BJ (cell line): ENCODE results near the gene RFX2. TPM values are rescaled to one million over a fixed set of nuclear protein-coding genes. Genes with fewer than 3 reads are reported as not detected.

Experiments
- CTCF ChIA-PET: fragments of 350-600 bp; formaldehyde crosslinking; extraction: SDS; loops from one replicate; lab custom pipeline; 2021; ENCODE audit warnings: antibody characterized with exemption, inconsistent platforms; lab: Yijun Ruan, JAX
- POLR2A ChIA-PET: fragments of 300-600 bp; sonication (Branson Sonifier 250); formaldehyde crosslinking; extraction: SDS; loops from one replicate; lab custom pipeline; 2021; ENCODE audit warnings: antibody characterized with exemption; lab: Charles Lee
- DNase-seq: peaks from one replicate; pipeline ENCODE4 v3.0.0-alpha.2; 2011; ENCODE audit warnings: low read depth
- H3K27me3 ChIP-seq: 2 replicates; pipeline ENCODE4 v1.6.0; 2011; ENCODE audit warnings: low read length; ENCODE audit not compliant: control insufficient read depth, insufficient read depth
- H3K36me3 ChIP-seq: 2 replicates; pipeline ENCODE4 v1.5.1; 2011; ENCODE audit warnings: low read length; ENCODE audit not compliant: control insufficient read depth, insufficient read depth
- H3K4me3 ChIP-seq: 2 replicates; pipeline ENCODE4 v1.5.1; 2011; ENCODE audit warnings: low read depth, mild to moderate bottlenecking, control low read depth, low read length
- polyA plus RNA-seq: library from polyadenylated mRNA; depleted of rRNA; stranded (reverse); fragments of >200 nt; gene quantifications from 2 replicates; pipeline ENCODE4 v1.2.3, GENCODE V29; 2011
- TF ChIP-seq, protein P1 (sequence below): IDR thresholded peaks from 2 replicates; pipeline ENCODE4 v1.5.1; 2011; ENCODE audit warnings: low read depth, mild to moderate bottlenecking, control low read depth, inconsistent platforms, low read length, moderate library complexity; ENCODE audit not compliant: insufficient read depth

RFX2 gene
- polyA plus RNA-seq, 1 experiment, result 5.7 TPM

- Histone ChIP-seq H3K4me3 (no peak overlapping the region), H3K36me3 (no peaks in the 10 kb centered on the region), H3K27me3 (peaks cover 2% of the 10 kb centered on the region; the same call in 1 of the 2 replicates)
- DNase-seq, result no peak
- ChIA-PET POLR2A (no interaction called here), CTCF (interaction anchor here (0.7 to 7.8 kb wide), 30 partner anchors 10 to 737 kb away, joined by 3 to 140 read pairs (median 4); partner anchors contain the start of gene ACSBG2)
- TF ChIP-seq, protein P1, sequence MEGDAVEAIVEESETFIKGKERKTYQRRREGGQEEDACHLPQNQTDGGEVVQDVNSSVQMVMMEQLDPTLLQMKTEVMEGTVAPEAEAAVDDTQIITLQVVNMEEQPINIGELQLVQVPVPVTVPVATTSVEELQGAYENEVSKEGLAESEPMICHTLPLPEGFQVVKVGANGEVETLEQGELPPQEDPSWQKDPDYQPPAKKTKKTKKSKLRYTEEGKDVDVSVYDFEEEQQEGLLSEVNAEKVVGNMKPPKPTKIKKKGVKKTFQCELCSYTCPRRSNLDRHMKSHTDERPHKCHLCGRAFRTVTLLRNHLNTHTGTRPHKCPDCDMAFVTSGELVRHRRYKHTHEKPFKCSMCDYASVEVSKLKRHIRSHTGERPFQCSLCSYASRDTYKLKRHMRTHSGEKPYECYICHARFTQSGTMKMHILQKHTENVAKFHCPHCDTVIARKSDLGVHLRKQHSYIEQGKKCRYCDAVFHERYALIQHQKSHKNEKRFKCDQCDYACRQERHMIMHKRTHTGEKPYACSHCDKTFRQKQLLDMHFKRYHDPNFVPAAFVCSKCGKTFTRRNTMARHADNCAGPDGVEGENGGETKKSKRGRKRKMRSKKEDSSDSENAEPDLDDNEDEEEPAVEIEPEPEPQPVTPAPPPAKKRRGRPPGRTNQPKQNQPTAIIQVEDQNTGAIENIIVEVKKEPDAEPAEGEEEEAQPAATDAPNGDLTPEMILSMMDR, result 0 out of 2 replicates have a peak, but pooled peaks have one; percentile 25
Measured at GRCh38 chr19:6126335-6126974, 16.2 kb upstream of the RFX2 start.

- TF ChIP-seq, protein P1, result peak; percentile 93
- ChIA-PET CTCF (interaction anchor here (0.6 to 7.8 kb wide), 36 partner anchors 9 to 738 kb away, joined by 3 to 140 read pairs (median 4); partner anchors contain the start of gene ACSBG2), POLR2A (no interaction called here)
- no peak for DNase-seq
- H3K27me3 ChIP-seq, result no peaks in the 10 kb centered on the region
- H3K4me3 ChIP-seq, result no peak overlapping the region
- no peaks in the 10 kb centered on the region for H3K36me3 ChIP-seq
Measured at GRCh38 chr19:6125571-6125989, 15.3 kb upstream of the RFX2 start.

- POLR2A ChIA-PET, result no interaction called here
- no peaks in the 10 kb centered on the region for H3K27me3 ChIP-seq
- H3K36me3 ChIP-seq, result no peaks in the 10 kb centered on the region
- DNase-seq, result no peak
- CTCF ChIA-PET, result interaction anchor here (0.9 kb wide), 1 partner anchor 70 kb away, joined by 3 read pairs; no protein-coding TSS in a partner anchor
- TF ChIP-seq, protein P1, result no peak
- H3K4me3 ChIP-seq, result no peak overlapping the region
Measured at GRCh38 chr19:6119031-6119430, 8.7 kb upstream of the RFX2 start.

- POLR2A ChIA-PET, result no interaction called here
- TF ChIP-seq, protein P1, result no peak
- H3K4me3 ChIP-seq, result no peak overlapping the region
- no peaks in the 10 kb centered on the region for H3K36me3 ChIP-seq
- no peak for DNase-seq
- H3K27me3 ChIP-seq, result no peaks in the 10 kb centered on the region
- CTCF ChIA-PET, result interaction anchor here (3.5 kb wide), 1 partner anchor 8 kb away, joined by 32 read pairs; no protein-coding TSS in a partner anchor
Measured at GRCh38 chr19:6118043-6118442, 7.7 kb upstream of the RFX2 start.

DNA sequence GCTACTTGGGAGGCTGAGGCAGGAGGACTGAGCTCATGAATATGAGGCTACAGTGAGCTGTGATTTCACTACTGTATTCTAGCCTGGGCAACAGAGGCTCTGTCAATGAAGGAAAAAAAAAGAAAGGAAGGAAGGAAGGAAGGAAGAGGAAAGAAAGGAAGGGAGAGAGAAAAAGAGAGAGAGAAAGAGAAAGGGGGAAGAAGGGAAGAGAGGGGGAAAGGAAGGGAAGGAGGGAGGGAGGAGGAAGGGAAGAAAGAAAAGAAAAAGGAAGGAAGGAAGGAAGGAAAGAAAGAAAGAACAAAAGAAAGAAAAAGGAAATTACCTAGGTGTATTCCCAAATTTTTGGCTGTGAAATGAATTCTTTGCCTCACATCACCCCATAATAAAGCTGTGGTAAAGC is 7.2 kb upstream of the RFX2 start:
- CTCF ChIA-PET, result interaction anchor here (3.5 kb wide), 1 partner anchor 8 kb away, joined by 32 read pairs; no protein-coding TSS in a partner anchor
- DNase-seq, result no peak
- Histone ChIP-seq H3K27me3 (no peaks in the 10 kb centered on the region), H3K4me3 (no peak overlapping the region), H3K36me3 (no peaks in the 10 kb centered on the region)
- TF ChIP-seq, protein P1, result no peak
- POLR2A ChIA-PET, result no interaction called here
